ENCODE measurements around the gene RAP1A. TPM values are rescaled to one million over a fixed set of nuclear protein-coding genes. Genes with fewer than 3 reads are reported as not detected.

RAP1A gene
- polyA plus RNA-seq, 3 donors: 41.2 to 79.1 (median 75.3) TPM

DNA sequence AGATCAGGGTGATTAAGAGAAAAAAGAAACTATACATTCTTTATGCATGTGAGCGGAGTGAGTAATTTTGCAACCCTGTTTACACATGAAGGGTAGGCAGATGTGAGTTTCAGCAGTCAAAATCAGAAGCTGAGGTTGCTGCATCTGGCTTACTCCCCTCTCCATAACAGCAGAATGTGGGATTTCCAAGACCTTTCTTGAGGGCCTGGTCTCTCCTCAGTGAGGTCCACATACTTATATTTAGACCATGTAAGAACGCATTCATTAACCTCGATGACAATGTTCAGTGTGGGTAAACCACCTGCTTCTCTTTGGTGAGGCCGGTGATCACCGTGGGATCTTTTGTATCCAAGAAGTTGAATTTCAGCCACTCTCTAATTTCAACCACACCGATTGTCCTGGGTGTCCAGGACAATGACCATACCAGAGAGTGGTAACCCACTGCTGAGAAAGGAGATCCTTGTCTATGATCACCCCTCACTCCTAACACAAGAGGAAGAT lies 18.7 kb upstream of the RAP1A start:
- peak overlapping the region in 1 of 7 donors; percentile 10 for H3K27ac Mint-ChIP-seq
- Histone ChIP-seq H4K20me1 (ENCODE audit: insufficient read depth, low read length) (no peaks in the 10 kb centered on the region), H3K9me3 (replicated peaks in 1 of 2; ENCODE audit: control insufficient read depth in 1 of 2, insufficient read depth in 1 of 2, low read length in 2 of 2) (no peaks in the 10 kb centered on the region), H3K4me3 (replicated peaks in 1 of 3; ENCODE audit: low read depth in 2 of 3, low read length in 3 of 3) (no peak overlapping the region), H3K27me3 (ENCODE audit: control insufficient read depth in 2 of 2, insufficient read depth in 2 of 2, low read length in 2 of 2) (no peaks in the 10 kb centered on the region), H3K79me2 (ENCODE audit: insufficient read depth, low read length) (no peaks in the 10 kb centered on the region), H3K4me1 (ENCODE audit: control insufficient read depth in 1 of 2, insufficient read depth in 2 of 2, low read length in 2 of 2) (peaks cover 0 to 6% of the 10 kb centered on the region in 2 donors), H2AFZ (ENCODE audit: insufficient read depth, low read depth, low read length, poor library complexity, severe bottlenecking) (no peak overlapping the region), H3K4me2 (replicated peaks; ENCODE audit: extremely low read depth, low read length, poor library complexity, severe bottlenecking) (no peak overlapping the region), H3K27ac (ENCODE audit: low read depth in 1 of 2, low read length in 2 of 2) (no peak overlapping the region), H3K9ac (ENCODE audit: insufficient read depth, low read length, poor library complexity, severe bottlenecking) (no peak overlapping the region), H3K36me3 (replicated peaks in 1 of 2; ENCODE audit: control insufficient read depth in 1 of 2, insufficient read depth in 2 of 2, low read length in 2 of 2) (no peaks in the 10 kb centered on the region)
- H3K9me3 Mint-ChIP-seq: no peaks in the 10 kb centered on the region
- WGBS (ENCODE audit: insufficient coverage): 91% methylated on average over 4 of the region's 6 CpGs
- H3K36me3 Mint-ChIP-seq: no peaks in the 10 kb centered on the region
- H3K4me3 Mint-ChIP-seq: no peak overlapping the region
- TF ChIP-seq, protein P1, sequence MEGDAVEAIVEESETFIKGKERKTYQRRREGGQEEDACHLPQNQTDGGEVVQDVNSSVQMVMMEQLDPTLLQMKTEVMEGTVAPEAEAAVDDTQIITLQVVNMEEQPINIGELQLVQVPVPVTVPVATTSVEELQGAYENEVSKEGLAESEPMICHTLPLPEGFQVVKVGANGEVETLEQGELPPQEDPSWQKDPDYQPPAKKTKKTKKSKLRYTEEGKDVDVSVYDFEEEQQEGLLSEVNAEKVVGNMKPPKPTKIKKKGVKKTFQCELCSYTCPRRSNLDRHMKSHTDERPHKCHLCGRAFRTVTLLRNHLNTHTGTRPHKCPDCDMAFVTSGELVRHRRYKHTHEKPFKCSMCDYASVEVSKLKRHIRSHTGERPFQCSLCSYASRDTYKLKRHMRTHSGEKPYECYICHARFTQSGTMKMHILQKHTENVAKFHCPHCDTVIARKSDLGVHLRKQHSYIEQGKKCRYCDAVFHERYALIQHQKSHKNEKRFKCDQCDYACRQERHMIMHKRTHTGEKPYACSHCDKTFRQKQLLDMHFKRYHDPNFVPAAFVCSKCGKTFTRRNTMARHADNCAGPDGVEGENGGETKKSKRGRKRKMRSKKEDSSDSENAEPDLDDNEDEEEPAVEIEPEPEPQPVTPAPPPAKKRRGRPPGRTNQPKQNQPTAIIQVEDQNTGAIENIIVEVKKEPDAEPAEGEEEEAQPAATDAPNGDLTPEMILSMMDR (IDR thresholded peaks at IDR 0.05): no peak
- H3K4me1 Mint-ChIP-seq: peaks cover 21% of the 10 kb centered on the region
- no peak for DNase-seq
- H3K27me3 Mint-ChIP-seq (ENCODE audit: low read depth in 3 of 3): peaks cover 0 to 2% (median 2%) of the 10 kb centered on the region in 3 donors
- intact Hi-C loops (cut with micrococcal nuclease): no loop called here

GRCh38 chr1:111602302-111602701 lies 17.3 kb upstream of the RAP1A start:
- H3K4me1 Mint-ChIP-seq: peaks cover 21% of the 10 kb centered on the region
- no peaks in the 10 kb centered on the region for H3K9me3 Mint-ChIP-seq
- Histone ChIP-seq H3K79me2 (ENCODE audit: insufficient read depth, low read length) (no peaks in the 10 kb centered on the region), H3K9ac (ENCODE audit: insufficient read depth, low read length, poor library complexity, severe bottlenecking) (no peak overlapping the region), H3K36me3 (replicated peaks in 1 of 2; ENCODE audit: control insufficient read depth in 1 of 2, insufficient read depth in 2 of 2, low read length in 2 of 2) (no peaks in the 10 kb centered on the region), H3K4me3 (replicated peaks in 1 of 3; ENCODE audit: low read depth in 2 of 3, low read length in 3 of 3) (no peak overlapping the region), H3K27ac (ENCODE audit: low read depth in 1 of 2, low read length in 2 of 2) (no peak overlapping the region), H3K9me3 (replicated peaks in 1 of 2; ENCODE audit: control insufficient read depth in 1 of 2, insufficient read depth in 1 of 2, low read length in 2 of 2) (no peaks in the 10 kb centered on the region), H2AFZ (ENCODE audit: insufficient read depth, low read depth, low read length, poor library complexity, severe bottlenecking) (no peak overlapping the region), H3K27me3 (ENCODE audit: control insufficient read depth in 2 of 2, insufficient read depth in 2 of 2, low read length in 2 of 2) (no peaks in the 10 kb centered on the region), H3K4me1 (ENCODE audit: control insufficient read depth in 1 of 2, insufficient read depth in 2 of 2, low read length in 2 of 2) (peaks cover 0 to 6% of the 10 kb centered on the region in 2 donors), H3K4me2 (replicated peaks; ENCODE audit: extremely low read depth, low read length, poor library complexity, severe bottlenecking) (no peak overlapping the region), H4K20me1 (ENCODE audit: insufficient read depth, low read length) (no peaks in the 10 kb centered on the region)
- no peak overlapping the region for H3K4me3 Mint-ChIP-seq
- peaks cover 0 to 2% (median 2%) of the 10 kb centered on the region in 3 donors for H3K27me3 Mint-ChIP-seq (ENCODE audit: low read depth in 3 of 3)
- no peak overlapping the region for H3K27ac Mint-ChIP-seq
- TF ChIP-seq, protein P1 (IDR thresholded peaks at IDR 0.05): no peak
- intact Hi-C loops (cut with micrococcal nuclease): no loop called here
- DNase-seq: peak in 1 of 3 donors; percentile 37
- no peaks in the 10 kb centered on the region for H3K36me3 Mint-ChIP-seq

Measured in CD14-positive monocyte (primary cell).